HL-60 (cell line): Measurements from ENCODE around the gene SLC39A3.

Experiments
- DNase-seq, 2 experiments: peaks; one replicate each; pipeline ENCODE4 v3.0.0-alpha.2; 2010 to 2020; ENCODE audit warnings: low read depth in 1 of 2, low spot score in 1 of 2
- H3K27ac ChIP-seq: fragments of 250-450 bp; sonication (Bioruptor Pico); replicated peaks from 2 replicates; pipeline ENCODE4 v1.5.1; 2020; ENCODE audit warnings: mild to moderate bottlenecking, moderate library complexity
- H3K27me3 ChIP-seq: fragments of 250-450 bp; sonication (Bioruptor Pico); 2 replicates; pipeline ENCODE4 v1.5.1; 2021; ENCODE audit warnings: mild to moderate bottlenecking, moderate library complexity; ENCODE audit not compliant: insufficient read depth, poor library complexity, severe bottlenecking
- H3K4me3 ChIP-seq: replicated peaks from 2 replicates; pipeline ENCODE4 v1.5.1; 2011; ENCODE audit warnings: mild to moderate bottlenecking, control low read depth, low read length; ENCODE audit not compliant: insufficient read depth
- CTCF ChIP-seq: IDR thresholded peaks from one replicate; pipeline ENCODE4 v1.5.1; 2011; ENCODE audit warnings: low read length, control low read depth, inconsistent platforms; ENCODE audit not compliant: insufficient read depth
- GABPA ChIP-seq: IDR thresholded peaks from 2 replicates; pipeline ENCODE4 v1.6.1; 2012; ENCODE audit warnings: low read depth
- POLR2AphosphoS5 ChIP-seq: IDR thresholded peaks from 2 replicates; pipeline ENCODE4 v1.6.1; 2012; ENCODE audit warnings: low read depth
- REST ChIP-seq: IDR thresholded peaks from 2 replicates; pipeline ENCODE4 v1.6.1; 2012; ENCODE audit warnings: low read depth; ENCODE audit not compliant: insufficient replicate concordance
- SPI1 ChIP-seq: IDR thresholded peaks from 2 replicates; pipeline ENCODE4 v1.6.1; 2012; ENCODE audit warnings: low read depth, mild to moderate bottlenecking, borderline replicate concordance

SLC39A3 gene

GRCh38 chr19:2699413-2700140 lies 40.2 kb downstream of the SLC39A3 start:
- DNase-seq: no peak
- no peak overlapping the region for H3K27ac ChIP-seq
- H3K4me3 ChIP-seq: no peak overlapping the region
- no peaks in the 10 kb centered on the region for H3K27me3 ChIP-seq
- TF ChIP-seq CTCF (no peak), GABPA (no peak), SPI1 (no peak), REST (no peak), POLR2AphosphoS5 (no peak)

GRCh38 chr19:2694196-2694595 lies 45.6 kb downstream of the SLC39A3 start:
- TF ChIP-seq POLR2AphosphoS5: no peak
- TF ChIP-seq SPI1: no peak
- no peak for TF ChIP-seq REST
- TF ChIP-seq GABPA: no peak
- TF ChIP-seq CTCF: no peak
- H3K4me3 ChIP-seq: no peak overlapping the region

GRCh38 chr19:2693492-2694160 lies 46.2 kb downstream of the SLC39A3 start:
- Histone ChIP-seq H3K4me3 (no peak overlapping the region), H3K27ac (no peak overlapping the region), H3K27me3 (no peaks in the 10 kb centered on the region)
- TF ChIP-seq GABPA (no peak), CTCF (no peak), POLR2AphosphoS5 (no peak), REST (no peak), SPI1 (no peak)
- no peak for DNase-seq

More at GRCh38 chr19:2694196-2694595, 45.6 kb downstream of the SLC39A3 start:
- no peaks in the 10 kb centered on the region for H3K27me3 ChIP-seq
- H3K27ac ChIP-seq: no peak overlapping the region
- no peak for DNase-seq
